Sciatic nerve (tissue), 2 donors: ENCODE results near the gene SPATA24. TPM values are rescaled to one million over a fixed set of nuclear protein-coding genes. Genes with fewer than 3 reads are reported as not detected.
"Not testable (repeated sequence)": the region's sequence is repeated elsewhere in the genome, so short reads cannot be mapped to it uniquely, and the experiment has no call there.

Experiments used
- ATAC-seq: fragments of 200-7000 bp; cut with Tn5 transposase; one replicate; pipeline ENCODE4 v1.9.1; 2020; ENCODE audit warnings: mild to moderate bottlenecking, moderate library complexity
- DNase-seq: peaks from one replicate; pipeline ENCODE4 v3.0.0-alpha.2; 2020; ENCODE audit warnings: low spot score
- intact Hi-C: fragments of 100-400 bp; cut with DNase I; formaldehyde crosslinking; loops from one replicate; pipeline ENCODE4 v1.14.2; 2022
- total RNA-seq: library from RNA; stranded (reverse); fragmentation: NEBNext Ultra II Directional; extraction: Animal tissue kit (Norgen Biotek cat#: 25700); gene quantifications from one replicate; pipeline ENCODE4 v1.2.1, GENCODE V29; 2021
- donor health status: DM: no; HTN: no; CAD: no.
- donor health status: DM: no; HTN: no; CAD: no.

SPATA24 gene
- total RNA-seq, 1 donor from 2014 or later = 4.0 TPM

- peak; percentile 35 for DNase-seq
- intact Hi-C loops = no loop called here
- no peak for ATAC-seq
These were observed 32.1 kb downstream of the SPATA24 start for GRCh38 chr5:139371482-139372435.

GRCh38 chr5:139369181-139369580 lies 34.7 kb downstream of the SPATA24 start:
- no peak for DNase-seq
- ATAC-seq = no peak
- intact Hi-C loops = no loop called here

- DNase-seq = no peak
- ATAC-seq = no peak
- intact Hi-C loops = no loop called here
These were observed 35.3 kb downstream of the SPATA24 start for GRCh38 chr5:139368613-139369012.

- ATAC-seq = no peak
- intact Hi-C loops = no loop called here
These were observed 39.4 kb downstream of the SPATA24 start for GRCh38 chr5:139364466-139364865.

GRCh38 chr5:139363937-139364336 lies 40.0 kb downstream of the SPATA24 start:
- DNase-seq (no peak), ATAC-seq (no peak)
- intact Hi-C loops = no loop called here

More at GRCh38 chr5:139364466-139364865, 39.4 kb downstream of the SPATA24 start:
- no peak for DNase-seq

GRCh38 chr5:139361835-139362429 lies 42.0 kb downstream of the SPATA24 start:
- DNase-seq (no peak), ATAC-seq (no peak)
- intact Hi-C loops = no loop called here

GRCh38 chr5:139360384-139360783 lies 43.5 kb downstream of the SPATA24 start:
- intact Hi-C loops = no loop called here
- no peak for ATAC-seq
- no peak for DNase-seq

GRCh38 chr5:139358064-139358463 lies 45.8 kb downstream of the SPATA24 start:
- ATAC-seq = no peak
- DNase-seq = no peak
- intact Hi-C loops = loop anchor here (10.0 kb wide), 1 partner anchor 433 kb away; no protein-coding TSS in a partner anchor

GRCh38 chr5:139355900-139356299 lies 48.0 kb downstream of the SPATA24 start:
- DNase-seq, ATAC-seq: not testable (repeated sequence)
- intact Hi-C loops = loop anchor here (10.0 kb wide), 1 partner anchor 431 kb away; no protein-coding TSS in a partner anchor

- intact Hi-C loops = loop anchor here (10.0 kb wide), 1 partner anchor 429 kb away; no protein-coding TSS in a partner anchor
- ATAC-seq = no peak
These were observed 49.7 kb downstream of the SPATA24 start for GRCh38 chr5:139354186-139354585.

GRCh38 chr5:139347863-139348262 lies 56.0 kb downstream of the SPATA24 start:
- DNase-seq, ATAC-seq, intact Hi-C loops: not testable (repeated sequence)

More at GRCh38 chr5:139354186-139354585, 49.7 kb downstream of the SPATA24 start:
- no peak for DNase-seq

Other genes with a start within 250 kb of the SPATA24 start
- 54.7 TPM for gene SIL1, start 205.7 kb downstream of the SPATA24 start, total RNA-seq
- gene MATR3, start 110.3 kb downstream of the SPATA24 start, total RNA-seq = 208 TPM
- gene PAIP2, start 62.2 kb downstream of the SPATA24 start, total RNA-seq = 92.2 TPM
- not detected for gene SLC23A1, start 20.8 kb downstream of the SPATA24 start, total RNA-seq
- 0.71 TPM for gene MZB1, start 14.2 kb downstream of the SPATA24 start, total RNA-seq
- gene PROB1, start 9.0 kb downstream of the SPATA24 start, total RNA-seq = 1.6 TPM
- 29.6 TPM for gene DNAJC18, start 35.4 kb upstream of the SPATA24 start, total RNA-seq
- gene ECSCR, start 58.7 kb upstream of the SPATA24 start, total RNA-seq = 32.3 TPM
- gene SMIM33, start 66.9 kb upstream of the SPATA24 start, total RNA-seq = not detected
- 94.5 TPM for gene STING1, start 78.7 kb upstream of the SPATA24 start, total RNA-seq
- gene UBE2D2, start 157.2 kb upstream of the SPATA24 start, total RNA-seq = 104 TPM
- 62.7 TPM for gene CXXC5, start 244.3 kb upstream of the SPATA24 start, total RNA-seq